Stimulated activated CD8-positive, alpha-beta memory T cell treated with anti-CD3 and anti-CD28 coated beads, Interleukin-12 subunit alpha, Interleukin-12 subunit beta, amount 100 ng/mL, for 4 hours (primary cell): Measurements from ENCODE around the gene NME5.
"Not testable (repeated sequence)": the region's sequence is repeated elsewhere in the genome, so short reads cannot be mapped to it uniquely, and the experiment has no call there.

ENCODE experiments used
- DNase-seq: peaks from one replicate; pipeline ENCODE4 v3.0.0-alpha.2; 2020; ENCODE audit warnings: low read depth

The NME5 gene, protein sequence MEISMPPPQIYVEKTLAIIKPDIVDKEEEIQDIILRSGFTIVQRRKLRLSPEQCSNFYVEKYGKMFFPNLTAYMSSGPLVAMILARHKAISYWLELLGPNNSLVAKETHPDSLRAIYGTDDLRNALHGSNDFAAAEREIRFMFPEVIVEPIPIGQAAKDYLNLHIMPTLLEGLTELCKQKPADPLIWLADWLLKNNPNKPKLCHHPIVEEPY

DNA sequence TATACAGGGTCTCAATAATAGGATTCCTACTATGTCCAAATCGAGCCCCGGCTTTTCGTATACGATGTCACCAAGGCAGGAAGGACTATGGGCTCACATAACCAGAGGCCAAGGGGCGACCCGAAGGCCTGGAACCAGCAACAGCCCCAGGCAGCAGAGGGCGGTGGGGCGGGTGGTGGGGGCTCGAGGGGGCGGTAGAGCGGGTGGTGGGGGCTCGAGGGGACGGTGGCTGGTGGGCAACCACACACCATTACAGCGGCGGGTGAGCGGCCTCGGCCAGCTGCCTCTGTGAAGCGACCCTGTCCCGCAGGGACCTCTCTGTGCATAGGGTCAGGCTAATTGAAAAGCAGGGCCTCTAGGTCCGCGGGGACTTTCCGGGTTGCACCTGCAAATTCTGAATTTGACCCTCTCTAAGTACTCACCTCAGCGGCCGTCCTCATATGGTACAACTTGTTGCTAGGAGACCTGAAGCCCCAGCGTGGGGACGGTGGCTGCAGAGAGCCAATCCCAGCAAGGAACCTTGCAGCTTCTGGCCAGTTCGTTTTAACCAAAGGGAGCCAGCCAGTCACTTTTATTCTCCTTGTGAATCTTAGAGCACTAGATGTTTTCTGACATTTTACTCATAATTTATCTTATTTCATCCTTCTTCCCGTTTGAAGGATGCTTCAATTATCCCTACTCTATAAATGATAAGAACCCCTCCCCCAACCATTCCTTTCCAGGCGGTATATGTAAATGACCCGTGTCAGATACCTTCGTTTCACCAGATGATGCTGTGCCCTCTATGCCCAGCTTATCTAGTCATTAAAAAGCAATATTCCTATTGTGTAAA lies at the start of gene NME5:
TSS of gene NME5 (minus strand) at position 480 of the 832 bp plus-strand sequence. CDS start 648 bp downstream, outside the sequence.
- DNase-seq: no peak

DNA sequence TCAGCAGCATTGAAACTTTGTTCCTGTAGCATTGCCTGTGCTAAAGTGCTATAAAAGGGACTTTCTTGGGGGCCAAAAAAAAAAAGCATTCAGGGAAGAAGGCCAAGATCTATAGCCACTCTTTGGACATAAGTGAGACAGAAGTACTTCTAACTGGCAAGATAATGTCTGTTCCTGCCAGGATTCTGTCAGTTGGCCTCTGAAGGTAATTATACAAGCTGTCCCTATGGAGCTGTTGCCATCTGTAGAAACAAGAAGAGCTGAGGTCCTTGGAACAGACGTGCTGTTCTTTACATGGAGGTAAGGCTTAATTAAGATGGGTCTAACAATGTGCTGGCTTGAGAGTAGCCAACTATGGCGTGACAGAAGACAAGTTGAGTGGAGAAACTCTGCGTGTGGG lies 49.4 kb upstream of the NME5 start:
- DNase-seq: no peak

DNA sequence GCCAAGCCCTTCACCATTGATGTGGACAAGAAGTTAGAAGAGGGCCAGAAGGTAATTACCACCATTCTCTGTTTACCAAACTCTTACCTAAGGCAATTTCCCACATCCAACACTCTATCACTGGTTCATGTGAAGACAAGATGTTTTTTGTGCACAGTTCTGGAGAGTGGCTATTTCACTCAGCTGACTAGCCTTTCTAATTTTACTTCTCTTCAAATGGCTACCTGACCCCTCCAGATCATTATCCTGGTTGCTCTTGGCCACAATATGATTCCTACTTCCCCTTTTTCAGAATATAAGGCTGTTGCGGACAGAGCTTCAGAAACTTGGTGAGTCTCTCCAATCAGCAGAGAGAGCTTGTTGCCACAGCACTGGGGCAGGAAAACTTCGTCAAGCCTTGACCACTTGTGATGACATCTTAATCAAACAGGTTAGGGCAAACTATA lies 46.8 kb upstream of the NME5 start:
- DNase-seq: no peak

DNA sequence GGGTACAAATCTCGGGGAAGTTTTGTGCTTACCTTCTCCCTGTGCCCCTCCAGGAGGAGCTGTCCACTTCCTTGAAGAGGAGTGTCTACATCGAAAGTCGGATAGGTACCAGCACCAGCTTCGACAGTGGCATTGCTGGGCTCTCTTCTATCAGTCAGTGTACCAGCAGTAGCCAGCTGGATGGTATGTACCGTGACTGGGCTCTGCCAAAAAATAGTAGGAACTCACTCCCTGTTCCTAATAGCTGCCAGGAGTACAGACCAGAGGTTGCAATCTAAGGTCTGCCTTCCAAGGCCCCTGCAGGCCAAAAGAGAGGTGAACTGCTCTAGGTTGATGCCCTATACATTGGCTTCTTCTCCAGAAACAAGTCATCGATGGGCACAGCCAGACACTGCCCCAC lies 43.6 kb upstream of the NME5 start:
- DNase-seq: no peak

DNA sequence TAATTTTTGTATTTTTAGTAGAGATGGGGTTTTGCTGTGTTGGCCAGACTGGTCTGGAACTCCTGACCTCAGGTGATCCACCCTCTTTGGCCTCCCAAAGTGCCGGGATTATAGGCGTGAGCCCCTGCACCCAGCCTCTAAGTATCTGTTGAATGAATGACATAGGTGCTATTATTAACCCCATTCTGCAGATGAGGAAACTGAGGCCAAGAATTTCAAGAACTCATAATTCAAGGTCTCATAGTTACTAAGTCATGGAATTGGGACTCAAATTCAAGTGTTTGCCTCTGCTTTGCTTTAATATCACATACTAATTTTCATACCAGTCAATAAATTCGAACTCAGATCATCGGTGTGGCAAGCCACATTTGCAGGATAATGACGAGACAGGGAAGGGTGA lies 41.6 kb upstream of the NME5 start:
- DNase-seq: no peak

DNA sequence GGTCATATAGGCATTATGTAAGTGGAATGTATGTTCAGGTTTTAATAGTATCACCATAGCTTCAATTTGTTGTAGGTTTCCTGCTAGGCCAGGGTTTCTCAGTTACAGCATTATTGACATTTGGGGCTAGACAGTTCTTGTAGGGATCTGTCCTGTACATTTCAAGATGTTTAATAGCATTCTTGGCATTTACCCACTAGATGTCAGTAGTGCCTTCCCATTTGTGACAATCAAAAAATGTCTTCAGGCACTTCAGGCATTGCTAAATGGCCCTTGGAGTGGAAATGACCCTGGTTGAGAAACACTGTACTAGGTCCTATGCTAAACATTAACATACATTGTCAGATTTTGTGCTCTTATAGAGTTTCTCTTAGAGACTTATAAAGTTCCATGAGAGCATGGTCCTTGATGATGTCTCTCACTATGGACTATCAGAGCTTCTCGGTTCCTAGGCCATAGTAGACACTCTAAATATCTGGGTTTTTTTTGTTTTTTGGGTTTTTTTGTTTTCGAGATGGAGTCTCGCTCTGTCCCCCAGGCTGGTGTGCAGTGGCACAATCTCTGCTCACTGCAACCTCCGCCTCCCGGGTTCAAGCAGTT lies 41.1 kb upstream of the NME5 start:
- no peak for DNase-seq

DNA sequence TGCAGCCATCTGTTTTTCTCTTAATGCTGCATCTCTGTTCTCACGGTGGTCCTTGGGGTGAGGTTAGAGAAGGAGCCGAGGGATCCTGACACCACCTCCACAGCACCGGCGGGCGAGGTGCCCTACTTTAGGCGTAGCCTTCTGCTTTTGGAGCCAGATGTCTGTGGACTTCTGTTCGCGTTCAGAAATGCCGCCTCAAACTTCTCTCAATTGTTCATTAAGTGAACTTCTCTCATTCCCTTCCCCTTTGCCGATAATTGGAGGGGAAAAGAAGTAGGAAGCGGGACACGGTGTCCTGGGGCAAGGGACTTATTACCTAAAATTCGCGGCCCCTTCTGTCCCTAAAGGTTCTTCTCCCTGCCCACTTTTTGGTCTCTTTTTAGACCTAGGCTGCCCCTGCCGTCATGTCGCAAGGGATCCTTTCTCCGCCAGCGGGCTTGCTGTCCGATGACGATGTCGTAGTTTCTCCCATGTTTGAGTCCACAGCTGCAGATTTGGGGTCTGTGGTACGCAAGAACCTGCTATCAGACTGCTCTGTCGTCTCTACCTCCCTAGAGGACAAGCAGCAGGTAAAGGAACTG lies 40.1 kb upstream of the NME5 start:
- DNase-seq: no peak

DNA sequence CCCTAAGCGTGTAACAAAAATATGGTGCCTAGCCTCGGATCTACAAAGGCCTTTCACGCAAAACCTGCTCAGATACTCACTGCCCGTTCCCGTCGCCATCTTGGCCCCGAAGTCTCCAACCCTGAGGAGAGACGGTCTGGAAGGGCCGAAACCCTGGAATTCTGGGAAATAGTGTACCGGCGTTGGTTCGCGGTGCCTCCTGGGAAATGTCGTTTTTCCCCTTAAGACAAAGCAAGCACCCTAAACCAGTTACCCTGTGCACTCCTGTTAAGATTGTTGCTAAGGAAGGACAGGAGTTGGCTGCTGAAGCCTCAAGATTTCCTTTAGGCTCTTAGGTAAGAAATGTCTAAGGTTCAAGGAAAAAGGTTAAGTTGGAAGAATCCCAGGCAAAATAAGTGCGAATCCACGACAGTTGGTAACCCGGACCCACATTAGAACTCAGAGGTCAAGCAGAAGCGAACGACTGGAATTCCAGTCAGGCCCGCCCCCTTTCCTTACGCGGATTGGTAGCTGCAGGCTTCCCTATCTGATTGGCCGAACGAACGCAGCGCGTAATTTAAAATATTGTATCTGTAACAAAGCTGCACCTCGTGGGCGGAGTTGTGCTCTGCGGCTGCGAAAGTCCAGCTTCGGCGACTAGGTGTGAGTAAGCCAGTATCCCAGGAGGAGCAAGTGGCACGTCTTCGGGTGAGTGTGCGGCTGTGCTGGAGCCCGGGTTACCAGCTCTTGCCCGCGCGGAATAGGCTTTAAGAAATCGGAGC lies 39.5 kb upstream of the NME5 start, which contains the start of the genes BRD8 and KIF20A:
TSS of gene BRD8 (minus strand) at position 115 of the 761 bp plus-strand sequence. CDS start at position 99, 16 bp downstream.
TSS of gene KIF20A (plus strand) at position 597 of the 761 bp plus-strand sequence. CDS start 569 bp downstream, outside the sequence.
- peak; percentile 67 for DNase-seq

DNA sequence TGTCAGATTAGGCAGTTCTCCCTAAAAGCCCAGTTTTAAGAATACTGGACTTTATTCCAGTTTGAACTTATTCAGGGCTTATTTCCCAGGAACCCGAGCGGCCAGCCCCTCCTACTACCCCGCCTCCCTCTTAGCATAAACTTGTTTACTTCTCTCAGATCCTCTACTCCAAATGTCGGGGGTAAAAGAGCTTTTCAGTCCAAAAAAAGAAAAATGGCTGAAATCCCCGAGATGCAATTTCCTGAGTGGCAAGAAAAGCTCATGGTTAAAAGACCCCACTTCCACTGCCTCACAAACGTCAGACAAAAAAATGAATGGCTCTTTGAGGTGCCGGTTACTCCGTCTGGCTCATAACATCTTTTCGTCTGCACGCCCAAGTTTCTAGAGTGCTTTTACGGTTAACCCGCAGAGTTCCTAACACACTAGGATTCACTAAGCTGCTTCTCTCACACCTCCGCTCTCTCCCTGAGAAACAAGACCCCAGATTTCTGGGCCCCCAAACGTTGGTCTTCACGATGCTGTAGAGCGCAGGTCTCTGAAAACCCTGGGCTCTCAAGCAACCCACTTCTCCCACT lies 38.8 kb upstream of the NME5 start:
- DNase-seq: no peak

DNA sequence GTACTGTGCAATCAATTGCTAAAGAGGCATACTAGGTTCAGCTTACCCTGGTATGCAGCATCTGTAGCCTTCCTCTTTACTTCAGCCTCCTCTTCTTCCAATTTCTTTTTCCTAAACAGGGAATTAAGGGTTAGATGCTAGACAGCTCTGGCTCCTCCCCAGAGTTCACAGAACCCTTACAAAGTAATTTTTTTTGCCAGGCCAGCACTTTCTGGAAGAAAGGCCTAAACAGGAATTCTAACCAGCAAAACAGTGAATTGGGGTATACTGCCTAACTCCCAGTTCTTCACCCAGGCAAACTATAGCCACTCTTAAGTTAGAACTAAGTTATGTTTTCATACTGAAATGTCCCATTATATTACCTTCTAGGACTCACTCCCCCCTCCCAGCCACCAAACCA lies 31.1 kb upstream of the NME5 start:
- DNase-seq: no peak

DNA sequence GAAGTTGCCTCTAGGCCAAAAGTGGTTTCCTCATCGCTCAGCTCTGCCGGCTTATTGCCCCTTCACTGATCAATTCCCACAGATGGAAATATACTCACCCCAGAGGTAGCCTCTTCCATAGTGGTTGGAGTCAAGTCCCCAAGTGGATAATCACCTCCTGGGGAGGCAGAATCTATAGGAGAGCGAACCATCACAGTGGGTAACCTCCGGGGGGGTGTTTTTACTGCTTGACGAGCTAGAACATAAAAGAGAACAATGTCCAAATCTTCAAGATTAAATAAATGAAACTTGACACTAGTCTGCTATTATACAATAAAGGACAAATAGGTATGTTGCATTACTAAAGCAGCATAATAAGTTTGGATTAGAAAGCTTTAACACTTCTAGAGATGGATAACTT lies 29.9 kb upstream of the NME5 start:
- no peak for DNase-seq

DNA sequence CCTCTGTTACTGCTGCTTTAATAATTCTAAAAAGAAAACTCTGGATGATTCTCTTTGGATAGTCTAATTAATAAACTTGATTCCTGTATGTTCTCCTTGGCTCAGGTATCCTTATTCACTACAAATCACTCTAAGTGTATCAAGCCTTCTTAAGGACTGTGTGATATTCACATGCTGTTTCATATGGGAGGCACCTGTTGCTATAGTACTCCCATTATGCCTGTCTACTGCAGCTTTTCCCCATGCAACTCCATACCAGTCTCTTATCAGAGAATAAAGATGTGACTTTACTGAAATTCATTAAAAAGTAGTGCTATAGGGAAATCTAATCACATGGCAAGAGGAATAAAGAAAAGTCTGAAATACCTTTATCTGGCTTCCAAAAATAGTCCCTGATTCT lies 24.5 kb upstream of the NME5 start:
- no peak for DNase-seq

DNA sequence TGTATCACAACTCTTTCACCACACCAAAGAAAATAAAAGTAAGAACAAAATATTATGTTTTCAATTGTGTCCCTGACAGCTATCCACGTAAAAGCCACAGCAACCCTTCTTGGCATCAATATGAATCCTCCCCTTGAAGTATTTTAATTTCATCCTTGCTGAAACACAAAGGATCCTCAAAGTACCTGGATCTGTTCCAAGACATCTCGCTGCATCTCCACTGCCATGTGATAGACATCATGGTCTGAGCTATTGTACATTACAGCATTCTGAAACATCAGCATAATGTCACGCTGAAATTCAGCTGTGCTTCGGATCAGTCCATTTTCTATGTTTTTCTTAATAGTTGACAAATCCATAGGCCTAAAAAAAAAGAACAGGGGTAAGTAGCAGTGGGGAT lies 21.5 kb upstream of the NME5 start:
- no peak for DNase-seq

DNA sequence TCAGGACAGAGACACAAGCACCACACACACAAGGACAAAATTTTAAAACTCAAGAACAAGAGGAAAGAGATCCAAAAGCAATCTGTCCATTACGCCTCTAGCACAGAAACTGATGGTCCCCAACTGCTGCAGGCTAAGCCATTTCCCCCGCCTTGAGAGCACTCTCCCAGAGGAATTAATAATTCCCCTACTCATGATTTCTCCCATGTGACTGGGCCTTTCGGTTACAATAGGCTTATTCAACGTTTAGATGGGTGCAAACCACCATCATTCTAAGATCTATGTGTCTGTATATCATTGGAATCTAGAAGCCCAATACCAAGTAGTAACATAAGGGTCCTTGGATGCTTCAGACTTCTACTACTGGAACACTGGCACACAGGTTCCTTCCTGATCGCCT lies 20.4 kb upstream of the NME5 start:
- no peak for DNase-seq

DNA sequence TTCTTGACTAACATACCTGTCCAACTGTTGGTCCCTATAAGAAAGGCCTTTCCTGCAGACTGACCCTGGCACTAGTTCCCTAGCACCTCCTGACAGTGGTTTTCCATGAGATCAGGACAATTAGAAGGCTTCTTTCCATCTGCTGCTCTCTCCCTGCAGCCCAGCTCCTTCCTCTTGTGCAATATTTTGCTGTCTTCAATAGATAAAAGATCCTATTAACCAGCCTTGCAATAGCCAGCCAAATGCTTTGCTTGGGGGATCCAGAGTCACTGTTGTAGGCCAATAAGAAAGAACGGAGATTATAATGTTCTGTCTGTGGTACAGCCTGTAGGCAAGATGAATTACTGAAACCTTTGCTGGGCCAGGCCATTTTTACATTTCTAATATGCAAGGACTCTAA lies 18.4 kb upstream of the NME5 start:
- DNase-seq: no peak

DNA sequence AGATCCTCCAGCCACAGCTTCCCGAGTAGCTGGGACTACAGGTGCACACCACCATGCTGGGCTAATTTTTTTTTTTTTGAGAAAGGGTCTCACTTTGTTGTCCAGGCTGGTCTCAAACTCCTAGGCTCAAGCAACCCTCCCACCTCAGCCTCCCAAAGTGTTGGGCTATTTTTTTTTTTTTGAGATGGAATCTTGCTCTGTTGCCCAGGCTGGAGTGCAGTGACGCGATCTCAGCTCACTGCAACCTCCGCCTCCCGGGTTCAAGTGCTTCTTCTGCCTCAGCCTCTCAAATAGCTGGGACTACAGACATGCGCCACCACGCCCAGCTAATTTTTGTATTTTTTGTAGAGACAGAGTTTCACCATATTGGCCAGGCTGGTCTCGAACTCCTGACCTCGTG lies 16.7 kb upstream of the NME5 start:
- DNase-seq: not testable (repeated sequence)

DNA sequence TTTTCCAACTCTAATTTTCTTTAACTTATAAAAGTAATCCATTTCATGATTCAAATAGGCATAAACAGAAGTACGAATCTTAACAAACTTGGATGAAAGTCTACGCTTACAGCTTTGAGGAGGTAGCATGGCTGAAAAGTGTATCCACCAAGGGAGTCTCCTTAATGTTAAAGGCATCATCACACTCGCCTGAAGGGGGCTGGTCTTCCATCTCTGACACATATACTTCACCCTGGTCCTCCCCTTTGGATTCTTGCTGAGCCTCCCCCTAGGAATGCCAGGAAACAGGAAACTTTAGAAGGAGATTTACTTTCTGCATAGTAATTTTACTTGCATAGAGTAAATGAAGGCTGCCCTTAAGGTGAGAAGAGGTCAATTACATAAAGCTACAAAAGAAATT lies 10.3 kb upstream of the NME5 start:
- DNase-seq: no peak

DNA sequence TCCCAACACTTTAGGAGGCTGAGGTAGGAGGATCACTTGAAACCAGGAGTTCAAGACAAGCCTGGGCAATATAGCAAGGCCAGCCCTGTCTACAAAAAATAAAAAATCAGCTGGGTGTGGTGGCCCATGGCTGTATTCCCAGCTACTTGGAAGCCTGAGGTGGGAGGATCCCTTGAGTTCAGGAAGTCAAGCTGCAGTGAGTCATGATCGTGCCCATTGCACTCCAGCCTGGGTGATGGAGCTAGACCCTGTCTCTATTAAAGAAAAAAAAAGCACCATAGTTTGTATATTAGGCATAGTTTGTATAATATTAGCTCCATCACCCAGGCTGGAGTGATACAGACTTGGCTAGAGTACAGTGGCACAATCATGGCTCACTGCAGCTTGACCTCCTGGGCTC lies 9.6 kb upstream of the NME5 start:
- DNase-seq: no peak

DNA sequence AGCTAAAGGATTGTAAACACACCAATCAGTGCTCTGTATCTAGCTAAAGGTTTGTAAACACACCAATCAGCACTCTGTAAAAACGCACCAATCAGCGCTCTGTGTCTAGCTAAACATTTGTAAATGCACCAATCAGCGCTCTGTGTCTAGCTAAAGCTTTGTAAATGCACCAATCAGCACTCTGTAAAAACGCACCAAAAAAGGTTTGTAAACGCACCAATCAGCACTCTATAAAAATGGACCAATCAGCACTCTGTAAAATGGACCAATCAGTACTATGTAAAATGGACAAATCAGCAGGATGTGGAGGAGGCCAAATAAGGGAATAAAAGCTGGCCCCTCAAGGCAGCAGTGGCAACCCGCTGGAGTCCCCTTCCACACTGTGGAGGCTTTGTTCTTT lies 4.3 kb upstream of the NME5 start:
- DNase-seq: not testable (repeated sequence)

DNA sequence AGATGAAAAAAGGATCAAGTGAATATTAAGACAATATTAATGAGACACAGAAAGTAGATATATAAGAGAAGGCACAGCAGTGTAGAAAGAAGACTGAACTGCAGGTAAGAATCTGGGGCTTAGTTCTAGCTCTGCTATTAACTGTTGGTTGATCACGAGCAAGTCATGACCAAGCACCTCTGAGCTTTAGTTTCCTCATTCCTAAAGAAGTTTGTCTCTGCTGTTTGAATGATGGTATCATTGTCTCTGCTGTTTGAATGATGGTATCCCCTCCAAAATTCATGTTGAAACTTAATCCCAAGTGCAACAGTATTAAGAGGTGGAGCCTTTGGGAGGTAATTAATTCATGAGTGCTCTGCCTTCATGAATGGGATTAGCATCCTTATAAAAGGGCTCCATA lies 2.5 kb upstream of the NME5 start:
- DNase-seq: no peak

DNA sequence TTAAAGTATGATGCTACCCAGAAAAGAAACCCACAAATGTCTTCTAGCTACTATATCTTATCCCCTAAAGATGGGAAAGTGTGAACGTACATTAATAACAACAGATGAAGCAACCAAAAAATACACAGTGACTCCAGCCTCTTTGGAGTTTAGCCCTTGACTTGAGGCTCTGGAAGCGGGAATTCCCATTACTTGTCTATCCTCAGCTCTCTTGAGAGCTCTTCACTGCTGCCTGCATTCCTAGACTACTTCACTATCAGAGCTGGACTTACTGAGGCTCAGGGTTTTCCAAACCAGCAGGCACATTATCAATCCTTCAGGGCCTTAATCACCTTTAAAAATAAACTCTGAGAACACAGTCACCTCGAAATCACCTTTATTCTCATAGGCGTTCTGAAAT lies 1.0 kb upstream of the NME5 start:
- DNase-seq: no peak

DNA sequence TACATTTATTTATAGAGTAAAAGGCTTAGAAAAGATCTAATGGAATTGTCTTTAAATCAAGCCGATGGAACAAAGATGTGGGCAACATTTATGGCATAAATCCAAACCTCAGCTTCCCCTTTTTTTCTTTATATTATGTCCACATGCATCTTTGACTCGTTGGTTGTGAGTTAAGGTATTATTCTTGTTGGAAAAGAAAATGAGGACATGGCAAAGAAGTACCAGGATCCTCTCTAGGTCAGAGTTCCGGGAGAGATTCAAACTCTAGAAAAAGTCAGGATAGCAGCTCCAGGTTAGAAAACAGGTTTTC lies 508 bp upstream of the NME5 start:
- DNase-seq: no peak
